ENCODE data around the gene INVS. TPM values are rescaled to one million over a fixed set of nuclear protein-coding genes. Genes with fewer than 3 reads are reported as not detected.
"Not testable (repeated sequence)": the region's sequence is repeated elsewhere in the genome, so short reads cannot be mapped to it uniquely, and the experiment has no call there.

INVS gene
- total RNA-seq, 4 donors from 2014 or later, result 12.8 to 22.8 (median 18.2) TPM

DNA sequence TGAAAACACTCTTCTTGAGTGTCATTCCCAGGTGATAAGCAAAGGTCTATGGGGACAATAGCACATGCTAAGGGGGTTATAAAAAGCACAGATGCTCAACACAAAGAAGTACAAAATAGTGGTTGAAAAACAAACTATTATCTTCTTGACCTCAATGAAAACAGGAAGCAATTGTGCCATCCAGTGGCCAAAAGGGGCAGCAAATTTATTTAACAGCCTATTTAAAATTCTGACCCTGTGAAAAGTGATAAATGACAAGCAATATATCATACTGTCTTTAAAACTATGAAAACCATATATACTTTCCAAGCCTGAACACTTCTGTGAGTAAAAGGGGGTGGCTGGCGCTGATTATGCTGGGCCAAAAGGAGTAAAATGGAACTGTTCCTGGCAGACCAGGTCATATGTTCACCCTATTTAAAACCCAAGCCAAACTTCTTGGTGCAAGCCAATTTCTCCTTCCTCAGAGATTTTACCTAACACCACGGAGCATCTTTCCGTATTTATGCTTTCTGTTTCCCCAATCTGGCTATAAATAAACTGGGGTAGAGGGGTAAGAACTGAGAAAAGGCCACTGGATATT lies 224.0 kb downstream of the INVS start:
- peaks cover 29% of the 10 kb centered on the region for H3K36me3 ChIP-seq
- H3K9me3 ChIP-seq, result no peaks in the 10 kb centered on the region
- H3K27me3 ChIP-seq, result no peaks in the 10 kb centered on the region
- no peak for DNase-seq (ENCODE audit: low spot score in 2 of 2)
- H3K27ac ChIP-seq, result no peak overlapping the region
- no peaks in the 10 kb centered on the region for H3K4me1 ChIP-seq
- TF ChIP-seq, protein P1, sequence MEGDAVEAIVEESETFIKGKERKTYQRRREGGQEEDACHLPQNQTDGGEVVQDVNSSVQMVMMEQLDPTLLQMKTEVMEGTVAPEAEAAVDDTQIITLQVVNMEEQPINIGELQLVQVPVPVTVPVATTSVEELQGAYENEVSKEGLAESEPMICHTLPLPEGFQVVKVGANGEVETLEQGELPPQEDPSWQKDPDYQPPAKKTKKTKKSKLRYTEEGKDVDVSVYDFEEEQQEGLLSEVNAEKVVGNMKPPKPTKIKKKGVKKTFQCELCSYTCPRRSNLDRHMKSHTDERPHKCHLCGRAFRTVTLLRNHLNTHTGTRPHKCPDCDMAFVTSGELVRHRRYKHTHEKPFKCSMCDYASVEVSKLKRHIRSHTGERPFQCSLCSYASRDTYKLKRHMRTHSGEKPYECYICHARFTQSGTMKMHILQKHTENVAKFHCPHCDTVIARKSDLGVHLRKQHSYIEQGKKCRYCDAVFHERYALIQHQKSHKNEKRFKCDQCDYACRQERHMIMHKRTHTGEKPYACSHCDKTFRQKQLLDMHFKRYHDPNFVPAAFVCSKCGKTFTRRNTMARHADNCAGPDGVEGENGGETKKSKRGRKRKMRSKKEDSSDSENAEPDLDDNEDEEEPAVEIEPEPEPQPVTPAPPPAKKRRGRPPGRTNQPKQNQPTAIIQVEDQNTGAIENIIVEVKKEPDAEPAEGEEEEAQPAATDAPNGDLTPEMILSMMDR (IDR thresholded peaks at IDR 0.05), result peak in 1 of 2 donors; percentile 48
- TF ChIP-seq POLR2AphosphoS5 (IDR thresholded peaks at IDR 0.05) (no peak), EP300 (IDR thresholded peaks at IDR 0.05) (no peak), POLR2A (IDR thresholded peaks at IDR 0.05) (no peak)
- WGBS, result 77% methylated on average over 3 of the region's 3 CpGs
- no peak overlapping the region for H3K4me3 ChIP-seq

DNA sequence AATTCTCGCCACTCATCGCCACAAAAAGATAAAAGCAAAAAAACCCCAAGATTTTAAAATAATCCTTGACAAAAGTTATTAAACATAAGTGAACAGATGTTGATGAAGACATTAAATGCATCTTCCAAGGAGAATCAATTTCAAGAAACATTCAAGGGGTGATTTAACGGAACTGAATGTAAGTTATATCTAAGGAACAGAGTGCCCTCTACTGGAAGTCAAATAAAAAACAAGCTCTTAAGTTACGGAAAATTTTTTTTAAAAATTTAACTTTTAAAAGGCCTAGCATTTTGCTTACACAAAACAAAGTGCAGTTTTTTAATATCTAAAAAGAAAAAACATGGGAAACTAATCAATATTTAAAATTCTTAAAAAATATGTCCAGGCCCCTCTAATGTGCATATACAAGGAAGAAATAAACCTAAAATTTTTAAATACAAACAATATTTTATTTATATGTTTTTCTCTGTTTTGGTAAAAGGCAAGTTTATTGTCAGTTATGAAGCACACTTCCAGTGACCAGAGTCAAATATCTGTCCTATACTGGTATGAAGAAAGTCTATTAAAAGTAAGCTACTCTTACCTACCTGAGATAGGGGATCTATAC lies 225.7 kb downstream of the INVS start:
- Histone ChIP-seq H3K9me3 (no peaks in the 10 kb centered on the region), H3K4me3 (no peak overlapping the region), H3K4me1 (no peaks in the 10 kb centered on the region), H3K27me3 (no peaks in the 10 kb centered on the region), H3K36me3 (peaks cover 35% of the 10 kb centered on the region), H3K27ac (no peak overlapping the region)
- no peak for TF ChIP-seq POLR2AphosphoS5 (IDR thresholded peaks at IDR 0.05)
- TF ChIP-seq, protein P1 (IDR thresholded peaks at IDR 0.05), result peak in 1 of 2 donors; percentile 24
- 57% methylated on average over 4 of the region's 4 CpGs for WGBS
- DNase-seq (ENCODE audit: low spot score in 2 of 2), result no peak

DNA sequence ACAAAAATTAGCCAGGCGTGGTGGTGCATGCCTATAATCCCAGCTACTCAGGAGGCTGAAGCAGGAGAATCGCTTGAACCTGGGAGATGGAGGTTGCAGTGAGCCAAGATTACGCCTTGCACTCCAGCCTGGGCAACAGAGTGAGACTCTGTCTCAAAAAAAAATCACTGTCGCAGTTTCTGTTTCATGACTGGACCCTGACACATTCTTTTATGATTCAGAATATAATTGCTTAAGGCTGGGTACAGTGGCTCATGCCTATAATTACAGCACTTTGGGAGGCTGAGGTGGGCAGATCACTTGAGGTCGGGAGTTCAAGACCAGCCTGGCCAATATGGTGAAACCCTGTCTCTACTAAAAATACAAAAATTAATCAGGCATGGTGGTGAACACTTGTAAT lies 239.7 kb downstream of the INVS start:
- not testable (repeated sequence) for H3K36me3 ChIP-seq; H3K27me3 ChIP-seq; H3K27ac ChIP-seq; H3K4me3 ChIP-seq; DNase-seq (ENCODE audit: low spot score in 2 of 2); H3K4me1 ChIP-seq; H3K9me3 ChIP-seq
- WGBS, result 95% methylated on average over 5 of the region's 5 CpGs

DNA sequence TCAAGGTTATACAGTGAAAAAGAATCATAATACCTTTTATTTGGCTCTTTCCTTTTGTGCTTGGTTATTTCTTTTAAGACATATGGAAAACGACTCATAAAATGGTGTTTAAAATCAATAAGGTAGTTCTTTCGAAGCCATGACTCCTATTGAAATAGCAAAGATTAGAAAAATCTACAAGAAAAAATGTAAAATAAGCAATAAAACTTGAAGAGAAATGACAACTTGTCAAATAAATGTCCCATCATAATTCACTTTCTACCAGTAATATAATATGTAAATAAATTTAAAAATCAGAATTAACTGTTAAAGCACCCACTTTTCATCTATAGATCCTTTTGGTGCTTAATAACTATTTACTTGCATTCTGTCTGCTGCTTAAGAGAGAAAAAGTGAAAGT lies 241.2 kb downstream of the INVS start:
- no peak for DNase-seq (ENCODE audit: low spot score in 2 of 2)
- no peak overlapping the region for H3K4me3 ChIP-seq
- H3K36me3 ChIP-seq, result peaks cover 5% of the 10 kb centered on the region
- H3K27ac ChIP-seq, result no peak overlapping the region
- no peaks in the 10 kb centered on the region for H3K9me3 ChIP-seq
- TF ChIP-seq, protein P1 (IDR thresholded peaks at IDR 0.05), result no peak
- no peak for TF ChIP-seq POLR2A (IDR thresholded peaks at IDR 0.05)
- TF ChIP-seq EP300 (IDR thresholded peaks at IDR 0.05), result no peak
- no peak for TF ChIP-seq POLR2AphosphoS5 (IDR thresholded peaks at IDR 0.05)
- H3K27me3 ChIP-seq, result no peaks in the 10 kb centered on the region
- H3K4me1 ChIP-seq, result no peaks in the 10 kb centered on the region
- WGBS, result 90% methylated on average over 2 of the region's 2 CpGs

DNA sequence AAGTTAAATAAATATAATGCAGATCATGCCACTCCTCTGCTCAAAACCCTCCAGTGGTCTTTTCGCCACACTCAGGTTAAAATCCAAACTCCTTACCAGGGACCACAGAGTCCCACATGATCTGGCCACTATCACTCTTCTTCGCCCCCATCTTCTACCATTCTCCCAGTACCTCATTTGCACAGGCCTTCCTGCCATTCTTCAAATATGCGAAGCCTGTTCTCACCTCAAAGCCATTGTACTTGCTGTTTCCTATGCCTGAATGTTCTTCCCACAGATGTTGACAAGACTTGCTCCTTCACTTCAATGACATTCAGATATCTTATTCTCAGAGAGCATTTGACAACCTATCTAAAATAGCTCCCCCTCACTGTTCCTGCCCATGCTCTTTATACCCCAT lies 242.8 kb downstream of the INVS start:
- DNase-seq (ENCODE audit: low spot score in 2 of 2), result no peak
- Histone ChIP-seq H3K4me1 (peaks cover 3% of the 10 kb centered on the region), H3K27me3 (no peaks in the 10 kb centered on the region), H3K27ac (no peak overlapping the region), H3K4me3 (no peak overlapping the region), H3K36me3 (peaks cover 13% of the 10 kb centered on the region), H3K9me3 (no peaks in the 10 kb centered on the region)
- TF ChIP-seq POLR2AphosphoS5 (IDR thresholded peaks at IDR 0.05), result no peak
- TF ChIP-seq POLR2A (IDR thresholded peaks at IDR 0.05), result no peak
- TF ChIP-seq, protein P1 (IDR thresholded peaks at IDR 0.05), result no peak
- TF ChIP-seq EP300 (IDR thresholded peaks at IDR 0.05), result no peak
- 94% methylated on average over 3 of the region's 3 CpGs for WGBS

DNA sequence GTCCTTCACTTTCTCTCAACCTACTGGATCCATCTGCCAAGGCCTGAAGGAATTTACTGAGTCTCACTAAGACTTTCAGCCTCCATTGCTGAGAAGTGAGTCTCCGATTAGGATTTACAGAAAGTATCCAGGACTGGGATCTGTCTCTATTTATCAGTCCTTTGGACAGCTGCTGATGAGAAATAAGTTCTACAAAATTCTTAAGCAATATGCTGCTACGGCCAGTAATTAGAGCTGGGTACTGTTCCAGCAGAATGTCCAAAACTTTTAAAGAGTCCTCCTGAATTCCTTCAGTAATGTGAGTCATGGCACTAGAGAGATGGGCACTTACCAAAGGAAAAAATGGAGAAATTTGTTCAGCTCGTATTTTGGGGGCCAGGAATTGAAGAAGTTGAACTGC lies 247.8 kb downstream of the INVS start:
- peaks cover 22% of the 10 kb centered on the region for H3K4me1 ChIP-seq
- 69% methylated on average over 3 of the region's 3 CpGs for WGBS
- H3K9me3 ChIP-seq, result no peaks in the 10 kb centered on the region
- no peaks in the 10 kb centered on the region for H3K27me3 ChIP-seq
- H3K4me3 ChIP-seq, result no peak overlapping the region
- DNase-seq (ENCODE audit: low spot score in 2 of 2), result no peak
- H3K27ac ChIP-seq, result no peak overlapping the region
- TF ChIP-seq EP300 (IDR thresholded peaks at IDR 0.05) (no peak), POLR2A (IDR thresholded peaks at IDR 0.05) (no peak)
- TF ChIP-seq, protein P1 (IDR thresholded peaks at IDR 0.05), result no peak
- peaks cover 15% of the 10 kb centered on the region for H3K36me3 ChIP-seq

Measured in suprapubic skin (tissue), 4 donors.